Measurements from ENCODE around the gene PARD3B.

GRCh38 chr2:204517154-204517553, 28.1 kb upstream of the PARD3B start:
- no peak for TF ChIP-seq EZH2 (optimal IDR thresholded peaks at IDR 0.05; ENCODE audit: low read depth, low read length)
- no peak for TF ChIP-seq CTCF (IDR thresholded peaks at IDR 0.05; ENCODE audit: low read length)

Data from MM.1S (cell line).